ENCODE results near the gene LZTR1. TPM values are rescaled to one million over a fixed set of nuclear protein-coding genes. Genes with fewer than 3 reads are reported as not detected.

The LZTR1 gene
- total RNA-seq, 8 experiments from 2014 or later, result 19.0 to 47.1 (median 26.0) TPM

DNA sequence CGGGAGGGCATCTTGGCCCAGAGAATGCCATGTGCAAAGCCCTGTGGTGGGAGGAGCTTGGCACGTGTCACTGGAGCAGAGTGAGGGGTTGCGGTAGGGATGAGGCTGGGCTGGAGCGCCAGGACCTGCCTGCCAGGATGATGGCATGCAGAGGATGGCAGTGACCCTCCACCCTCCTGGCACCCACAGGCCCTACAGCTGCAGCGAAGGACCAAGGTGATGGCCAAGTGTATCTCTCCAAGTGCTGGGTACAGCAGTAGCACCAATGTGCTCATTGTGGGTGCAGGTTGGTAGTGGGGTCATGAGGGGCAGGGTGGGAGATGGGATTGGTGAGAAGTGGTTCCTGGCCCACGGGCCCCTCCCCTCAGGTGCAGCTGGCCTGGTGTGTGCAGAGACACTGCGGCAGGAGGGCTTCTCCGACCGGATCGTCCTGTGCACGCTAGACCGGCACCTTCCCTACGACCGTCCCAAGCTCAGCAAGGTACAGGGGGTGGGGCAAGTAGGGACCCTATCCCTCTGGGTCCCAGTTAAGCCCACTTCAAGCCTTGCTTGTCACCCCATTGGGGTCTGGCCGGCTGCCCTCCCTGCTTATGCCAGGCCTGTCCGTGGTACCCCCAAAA lies 7.7 kb upstream of the LZTR1 start:
- H3K4me1 ChIP-seq (replicated peaks in 1 of 2), result peaks cover 0 to 3% of the 10 kb centered on the region in 2 donors
- H3K27ac ChIP-seq, result peak overlapping the region in 1 of 2 donors; percentile 44
- 0 to 80% (median 59%) methylated on average over 2 to 3 of the region's 16 CpGs; no CpG with 5 or more reads in 7 of the 10 experiments for WGBS, 10 experiments
- in situ Hi-C loops (cut with MboI; ENCODE audit: low pct_unique_long_range_greater_than_20kb in 2 of 9, low sequenced_read_pairs in 9 of 9, unreplicated experiment in 9 of 9), result no loop called here
- ATAC-seq (replicated peaks in 6 of 8), result no peak
- no peak overlapping the region for H3K4me3 ChIP-seq

DNA sequence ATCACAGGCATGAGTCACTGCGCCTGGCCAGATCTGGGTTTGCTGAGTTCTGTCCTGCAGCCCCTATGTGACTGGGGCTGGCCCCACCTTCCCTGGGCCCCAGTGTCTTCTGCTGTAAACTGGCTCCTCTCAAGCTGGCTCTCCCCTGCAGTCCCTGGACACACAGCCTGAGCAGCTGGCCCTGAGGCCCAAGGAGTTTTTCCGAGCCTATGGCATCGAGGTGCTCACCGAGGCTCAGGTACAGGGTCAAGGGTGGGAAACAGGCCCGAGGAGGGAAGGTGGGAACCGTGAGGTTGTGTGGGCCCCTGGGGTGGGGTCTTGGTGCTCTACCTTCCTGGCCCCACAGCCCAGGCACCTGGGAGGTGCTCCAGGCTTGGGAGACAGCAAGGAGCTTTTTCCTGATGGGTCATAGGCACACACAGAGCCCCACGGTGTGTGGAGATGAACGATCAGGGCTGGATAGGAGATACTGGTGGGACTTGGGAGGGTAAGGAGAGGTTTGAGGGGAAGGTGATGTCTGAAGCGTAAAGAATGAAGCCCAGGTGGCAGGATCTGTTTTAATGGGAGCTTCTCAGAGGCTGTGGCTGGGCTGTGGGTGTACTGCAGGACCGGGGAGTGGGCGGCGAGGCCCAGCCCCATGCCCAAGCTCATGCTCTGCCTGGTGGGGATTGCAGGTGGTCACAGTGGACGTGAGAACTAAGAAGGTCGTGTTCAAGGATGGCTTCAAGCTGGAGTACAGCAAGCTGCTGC lies 6.4 kb upstream of the LZTR1 start:
- no peak overlapping the region for H3K4me3 ChIP-seq
- WGBS, 10 experiments, result 27 to 93% (median 66%) methylated on average over 1 to 8 of the region's 14 CpGs; no CpG with 5 or more reads in 4 of the 10 experiments
- H3K4me1 ChIP-seq (replicated peaks in 1 of 2), result peaks cover 5 to 15% of the 10 kb centered on the region in 2 donors
- ATAC-seq (replicated peaks in 6 of 8), result no peak
- H3K27ac ChIP-seq, result peak overlapping the region in 1 of 2 donors; percentile 25
- in situ Hi-C loops (cut with MboI; ENCODE audit: low pct_unique_long_range_greater_than_20kb in 2 of 9, low sequenced_read_pairs in 9 of 9, unreplicated experiment in 9 of 9), result no loop called here

DNA sequence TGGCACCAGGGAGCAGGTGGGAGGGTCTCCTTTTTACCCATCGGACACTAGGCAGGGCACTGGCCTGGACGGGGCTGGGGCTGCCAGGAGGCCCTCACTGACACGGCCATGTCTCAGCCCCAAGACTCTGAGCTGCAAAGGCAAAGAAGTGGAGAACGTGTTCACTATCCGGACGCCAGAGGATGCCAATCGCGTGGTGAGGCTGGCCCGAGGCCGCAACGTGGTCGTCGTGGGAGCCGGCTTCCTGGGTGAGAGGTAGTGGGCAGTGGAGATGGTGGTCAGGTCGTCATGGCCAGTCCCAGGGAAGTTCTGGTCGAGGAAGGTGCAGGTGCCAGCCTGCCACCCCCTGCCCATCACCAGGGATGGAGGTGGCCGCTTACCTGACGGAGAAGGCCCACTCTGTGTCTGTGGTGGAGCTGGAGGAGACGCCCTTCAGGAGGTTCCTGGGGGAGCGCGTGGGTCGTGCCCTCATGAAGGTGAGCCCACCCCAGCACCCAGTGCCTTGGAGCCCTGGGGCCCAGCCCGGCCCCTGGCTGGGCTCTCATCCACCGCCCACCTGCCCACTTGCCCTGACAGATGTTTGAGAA lies 5.7 kb upstream of the LZTR1 start:
- Histone ChIP-seq H3K4me1 (replicated peaks in 1 of 2) (peaks cover 12 to 22% of the 10 kb centered on the region in 2 donors), H3K27ac (no peak overlapping the region), H3K4me3 (no peak overlapping the region)
- ATAC-seq (replicated peaks in 6 of 8), result no peak
- in situ Hi-C loops (cut with MboI; ENCODE audit: low pct_unique_long_range_greater_than_20kb in 2 of 9, low sequenced_read_pairs in 9 of 9, unreplicated experiment in 9 of 9), result no loop called here
- WGBS, 10 experiments, result 86 to 100% methylated on average over 1 of the region's 24 CpGs; no CpG with 5 or more reads in 8 of the 10 experiments

DNA sequence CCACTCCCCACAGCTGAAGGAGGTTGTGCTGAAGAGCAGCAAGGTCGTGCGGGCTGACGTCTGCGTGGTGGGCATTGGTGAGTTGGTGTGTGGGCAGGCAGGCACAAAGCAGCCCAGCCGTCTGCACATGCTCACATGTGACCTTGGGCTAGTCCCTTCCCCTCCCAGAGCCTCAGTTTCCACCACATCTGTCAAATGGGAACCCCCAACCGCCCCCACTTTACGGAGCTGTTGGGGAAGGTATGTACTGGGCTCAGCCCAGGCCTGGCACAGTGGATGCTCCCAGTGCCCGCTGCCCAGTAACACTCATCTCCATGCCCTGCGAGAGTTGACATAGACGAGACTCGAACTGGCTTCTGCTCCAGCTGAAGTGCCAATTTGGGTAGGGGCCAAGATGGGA lies 5.1 kb upstream of the LZTR1 start:
- Histone ChIP-seq H3K27ac (no peak overlapping the region), H3K4me3 (no peak overlapping the region), H3K4me1 (replicated peaks in 1 of 2) (peaks cover 13 to 23% of the 10 kb centered on the region in 2 donors)
- in situ Hi-C loops (cut with MboI; ENCODE audit: low pct_unique_long_range_greater_than_20kb in 2 of 9, low sequenced_read_pairs in 9 of 9, unreplicated experiment in 9 of 9), result no loop called here
- ATAC-seq (replicated peaks in 6 of 8), result no peak
- 20 to 77% (median 60%) methylated on average over 1 to 6 of the region's 11 CpGs; no CpG with 5 or more reads in 6 of the 10 experiments for WGBS, 10 experiments

- H3K4me1 ChIP-seq (replicated peaks in 1 of 2), result peaks cover 13 to 23% of the 10 kb centered on the region in 2 donors
- H3K27ac ChIP-seq, result no peak overlapping the region
- no peak overlapping the region for H3K4me3 ChIP-seq
- 48 to 83% (median 70%) methylated on average over 1 to 7 of the region's 17 CpGs; no CpG with 5 or more reads in 3 of the 10 experiments for WGBS, 10 experiments
- in situ Hi-C loops (cut with MboI; ENCODE audit: low pct_unique_long_range_greater_than_20kb in 2 of 9, low sequenced_read_pairs in 9 of 9, unreplicated experiment in 9 of 9), result no loop called here
- no peak for ATAC-seq (replicated peaks in 6 of 8)
Observed at GRCh38 chr22:20977516-20978170, 4.5 kb upstream of the LZTR1 start.

- H3K4me3 ChIP-seq, result no peak overlapping the region
- H3K4me1 ChIP-seq (replicated peaks in 1 of 2), result peaks cover 19 to 28% of the 10 kb centered on the region in 2 donors
- H3K27ac ChIP-seq, result no peak overlapping the region
- in situ Hi-C loops (cut with MboI; ENCODE audit: low pct_unique_long_range_greater_than_20kb in 2 of 9, low sequenced_read_pairs in 9 of 9, unreplicated experiment in 9 of 9), result no loop called here
- WGBS, 10 experiments, result 0 to 100% (median 67%) methylated on average over 1 of the region's 2 CpGs; no CpG with 5 or more reads in 5 of the 10 experiments
- no peak for ATAC-seq (replicated peaks in 6 of 8)
Observed at GRCh38 chr22:20978419-20978818, 3.7 kb upstream of the LZTR1 start.

- peak overlapping the region in 1 of 2 donors; percentile 56 for H3K27ac ChIP-seq
Observed at GRCh38 chr22:20979243-20979809, 2.8 kb upstream of the LZTR1 start.

DNA sequence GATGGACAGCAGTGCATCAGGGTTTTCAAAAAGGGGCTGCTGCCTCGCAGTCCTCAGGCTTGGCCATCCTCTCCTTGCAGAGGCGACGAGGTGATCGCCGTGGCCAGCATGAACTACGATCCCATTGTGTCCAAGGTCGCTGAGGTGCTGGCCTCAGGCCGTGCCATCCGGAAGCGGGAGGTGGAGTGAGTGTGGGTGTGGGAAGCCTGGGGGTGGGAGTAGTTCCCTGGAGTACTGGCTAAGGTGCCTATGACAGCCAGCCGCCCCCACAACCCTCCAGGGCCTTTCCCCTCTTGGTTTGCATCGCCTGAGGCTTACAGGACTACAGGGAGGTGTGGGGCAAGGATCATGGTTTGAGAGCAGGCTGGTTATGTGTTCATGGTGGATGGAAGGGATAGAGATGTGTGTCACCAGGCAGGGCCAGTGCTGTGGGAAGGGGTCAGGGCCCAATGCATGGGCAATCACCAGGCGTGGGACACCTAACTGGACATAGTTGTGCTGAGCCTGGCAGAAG lies 2.1 kb upstream of the LZTR1 start:
- no peak overlapping the region for H3K4me3 ChIP-seq
- WGBS, 10 experiments, result 60 to 70% methylated on average over 1 to 4 of the region's 13 CpGs; no CpG with 5 or more reads in 8 of the 10 experiments
- peak overlapping the region in 1 of 2 donors; percentile 38 for H3K27ac ChIP-seq
- in situ Hi-C loops (cut with MboI; ENCODE audit: low pct_unique_long_range_greater_than_20kb in 2 of 9, low sequenced_read_pairs in 9 of 9, unreplicated experiment in 9 of 9), result no loop called here
- ATAC-seq (replicated peaks in 6 of 8), result no peak
- peaks cover 19 to 30% of the 10 kb centered on the region in 2 donors for H3K4me1 ChIP-seq (replicated peaks in 1 of 2)

More at GRCh38 chr22:20979243-20979809, 2.8 kb upstream of the LZTR1 start:
- in situ Hi-C loops (cut with MboI; ENCODE audit: low pct_unique_long_range_greater_than_20kb in 2 of 9, low sequenced_read_pairs in 9 of 9, unreplicated experiment in 9 of 9), result no loop called here
- WGBS, 10 experiments, result 0 to 95% (median 37%) methylated on average over 4 to 11 of the region's 39 CpGs; no CpG with 5 or more reads in 6 of the 10 experiments
- ATAC-seq (replicated peaks in 6 of 8), result peak in 6 of 8 experiments; percentile 10 to 64 (median 40)
- Histone ChIP-seq H3K4me3 (no peak overlapping the region), H3K4me1 (replicated peaks in 1 of 2) (peaks cover 19 to 30% of the 10 kb centered on the region in 2 donors)

DNA sequence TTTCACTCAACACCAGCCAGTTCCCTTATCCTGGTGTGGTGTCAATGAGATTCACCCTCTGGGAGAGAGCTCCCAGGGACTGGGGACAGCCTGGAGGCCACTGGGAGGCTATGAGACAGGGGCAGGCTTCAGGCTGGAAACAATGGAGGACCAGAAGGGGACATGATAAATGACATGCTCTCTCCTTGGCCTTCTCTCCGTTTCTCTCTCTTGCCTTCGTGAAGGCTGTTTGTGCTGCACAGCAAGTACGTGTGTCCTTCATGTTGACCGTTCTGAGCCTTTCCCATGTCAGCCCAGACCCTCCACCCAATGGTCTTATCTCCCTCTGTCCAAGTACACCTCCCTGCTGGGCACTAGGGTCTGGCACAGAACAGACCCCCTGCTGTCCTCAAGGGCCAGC lies 1.6 kb upstream of the LZTR1 start:
- peak overlapping the region in 1 of 2 donors; percentile 98 for H3K27ac ChIP-seq
- in situ Hi-C loops (cut with MboI; ENCODE audit: low pct_unique_long_range_greater_than_20kb in 2 of 9, low sequenced_read_pairs in 9 of 9, unreplicated experiment in 9 of 9), result no loop called here
- WGBS, 10 experiments, result 47 to 100% (median 81%) methylated on average over 1 to 4 of the region's 4 CpGs; no CpG with 5 or more reads in 5 of the 10 experiments
- no peak for ATAC-seq (replicated peaks in 6 of 8)
- peaks cover 19 to 30% of the 10 kb centered on the region in 2 donors for H3K4me1 ChIP-seq (replicated peaks in 1 of 2)
- no peak overlapping the region for H3K4me3 ChIP-seq

DNA sequence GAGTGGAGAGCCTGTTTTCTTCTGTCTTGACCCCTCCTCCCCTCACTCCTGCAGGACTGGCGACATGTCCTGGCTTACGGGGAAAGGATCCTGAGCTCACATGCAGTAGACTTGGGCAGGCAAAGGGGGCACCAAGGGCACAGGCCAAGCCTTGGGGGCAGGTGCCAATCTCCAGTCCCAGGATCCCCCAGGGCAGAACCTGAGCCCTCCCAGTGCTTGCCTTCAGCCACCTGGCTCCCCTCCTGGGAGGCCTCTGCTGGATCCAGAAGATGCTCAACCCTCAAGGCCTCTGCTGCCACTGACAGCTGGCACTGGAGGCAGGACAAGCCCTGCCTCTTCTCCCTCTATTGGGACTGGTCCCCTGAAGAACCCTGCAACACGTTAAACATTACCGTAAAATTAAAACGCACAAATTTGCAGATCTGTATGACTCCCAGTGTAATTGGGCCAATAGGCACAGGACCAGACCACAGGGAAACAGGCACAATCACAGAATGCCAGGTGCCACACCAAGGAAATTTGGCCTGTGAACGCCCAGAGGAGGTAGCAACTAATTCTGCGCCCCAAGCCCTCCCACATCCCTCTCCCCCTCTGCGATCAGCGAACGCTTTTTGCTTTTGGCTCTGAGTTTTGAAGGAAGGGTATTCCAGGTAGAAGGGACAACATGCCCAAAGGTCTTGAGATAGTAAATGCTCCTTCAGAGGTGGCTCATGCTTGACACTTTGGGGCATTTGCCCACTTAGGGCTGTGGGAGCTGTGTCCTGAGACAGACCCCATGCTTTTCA lies 967 bp upstream of the LZTR1 start:
- peak overlapping the region; percentile 97 to 98 for H3K27ac ChIP-seq
- in situ Hi-C loops (cut with MboI; ENCODE audit: low pct_unique_long_range_greater_than_20kb in 2 of 9, low sequenced_read_pairs in 9 of 9, unreplicated experiment in 9 of 9), result no loop called here

GRCh38 chr22:20982563-20982882 lies 426 bp downstream of the LZTR1 start:
- Histone ChIP-seq H3K4me3 (peak overlapping the region; percentile 72 to 86 (median 84)), H3K27ac (peak overlapping the region in 1 of 2 donors; percentile 98), H3K4me1 (replicated peaks in 1 of 2) (peaks cover 19 to 30% of the 10 kb centered on the region in 2 donors)
- in situ Hi-C loops (cut with MboI; ENCODE audit: low pct_unique_long_range_greater_than_20kb in 2 of 9, low sequenced_read_pairs in 9 of 9, unreplicated experiment in 9 of 9), result no loop called here
- 0% methylated on average over 1 to 2 of the region's 12 CpGs; no CpG with 5 or more reads in 7 of the 10 experiments for WGBS, 10 experiments
- peak; percentile 2 to 22 (median 14) for ATAC-seq (replicated peaks in 6 of 8)

More for the DNA sequence above, 967 bp upstream of the LZTR1 start:
- no peak for ATAC-seq (replicated peaks in 6 of 8)
- Histone ChIP-seq H3K4me1 (replicated peaks in 1 of 2) (peaks cover 19 to 30% of the 10 kb centered on the region in 2 donors), H3K4me3 (peak overlapping the region; percentile 72 to 86 (median 84))
- WGBS, 10 experiments, result 0 to 80% (median 33%) methylated on average over 1 to 8 of the region's 10 CpGs; no CpG with 5 or more reads in 3 of the 10 experiments

Data from motor neuron (in vitro differentiated cells).